K562 (cell line): ENCODE results near the gene ZNF385D. TPM values are rescaled to one million over a fixed set of nuclear protein-coding genes. Genes with fewer than 3 reads are reported as not detected.

Source experiments
- ATAC-seq: fragments of 200-7000 bp; cut with Tn5 transposase; 3 replicates; pipeline ENCODE4 v1.9.1; 2020; ENCODE audit warnings: moderate library complexity
- BruUV-seq: library from RNA; stranded (reverse); fragments of 400-500 nt; replicated peaks from 2 replicates; lab custom pipeline; 2021; lab: Mats Ljungman, UMichigan
- CTCF ChIA-PET: fragments of 300-600 bp; formaldehyde crosslinking; extraction: SDS; loops from one replicate; lab custom pipeline; 2021; ENCODE audit warnings: low intra/inter-chr PET ratio; lab: Yijun Ruan, JAX
- POLR2A ChIA-PET: fragments of 300-600, 350-650 bp; sonication (Branson Sonifier 250); formaldehyde crosslinking; extraction: SDS; loops from one replicate; lab custom pipeline; 2021; ENCODE audit warnings: antibody characterized with exemption, inconsistent platforms; lab: Yijun Ruan, JAX
- DNase-seq, 4 experiments: peaks; one replicate each; pipeline versions ENCODE4 v3.0.0 to v3.0.0-alpha.2; 2011 to 2018; ENCODE audit warnings: low spot score in 3 of 4, mixed read lengths in 3 of 4; ENCODE audit errors: extremely low read depth in 1 of 4
- FAIRE-seq: peaks from 2 replicates; lab custom pipeline; 2011; peaks lifted over from hg19 to GRCh38; lab: Jason Lieb, UNC
- H2AFZ ChIP-seq: 2 replicates; pipeline ENCODE4 v1.6.0; 2011; ENCODE audit warnings: low read depth, low read length, control low read depth, inconsistent platforms
- H3K27ac ChIP-seq: fragments of 200-600 bp; 3 replicates; pipeline ENCODE4 v1.8.0; 2011; ENCODE audit warnings: low read depth, mild to moderate bottlenecking, control low read depth, inconsistent platforms, low read length, moderate library complexity, mixed read lengths; ENCODE audit errors: extremely low read depth
- H3K27me3 ChIP-seq, 2 experiments: fragments of 300-600 bp in 1 of 2; 2 replicates in 1 of 2; 3 replicates in 1 of 2; pipeline versions ENCODE4 v1.6.0 to v1.8.0; 2011; ENCODE audit warnings: inconsistent platforms in 2 of 2, low read length in 2 of 2, mild to moderate bottlenecking in 1 of 2, mixed read lengths in 1 of 2, moderate library complexity in 1 of 2; ENCODE audit not compliant: control insufficient read depth in 2 of 2, insufficient read depth in 2 of 2
- H3K36me3 ChIP-seq: fragments of 300-600 bp; 3 replicates; pipeline ENCODE4 v1.8.0; 2011; ENCODE audit warnings: mild to moderate bottlenecking, low read length, inconsistent platforms; ENCODE audit not compliant: control insufficient read depth, insufficient read depth
- H3K4me1 ChIP-seq, 2 experiments: fragments of 200-600 bp in 1 of 2; replicated peaks in 1 of 2; 2 replicates in 1 of 2; 3 replicates in 1 of 2; pipeline versions ENCODE4 v1.5.1 to v1.8.0; 2011; ENCODE audit warnings: inconsistent platforms in 2 of 2, low read length in 2 of 2, mild to moderate bottlenecking in 1 of 2, mixed read lengths in 1 of 2, moderate library complexity in 1 of 2; ENCODE audit not compliant: control insufficient read depth in 2 of 2, insufficient read depth in 2 of 2
- H3K4me2 ChIP-seq: 2 replicates; pipeline ENCODE4 v1.6.1; 2011; ENCODE audit warnings: low read length, control low read depth, inconsistent platforms, mixed read lengths; ENCODE audit not compliant: insufficient read depth
- H3K4me3 ChIP-seq: fragments of 200-600 bp; sonication (generic), shearing (Covaris generic); 2 replicates; pipeline ENCODE4 v1.5.1; 2016; ENCODE audit warnings: control low read depth, inconsistent platforms
- H3K79me2 ChIP-seq: fragments of 200-600 bp; 3 replicates; pipeline ENCODE4 v1.8.0; 2011; ENCODE audit warnings: low read length, inconsistent platforms; ENCODE audit not compliant: control insufficient read depth, insufficient read depth
- H3K9ac ChIP-seq, 2 experiments: 2 replicates each; pipeline versions ENCODE4 v1.6.0 to v1.6.1; 2011; ENCODE audit warnings: low read depth in 2 of 2, low read length in 2 of 2, control low read depth in 1 of 2, inconsistent platforms in 1 of 2, mild to moderate bottlenecking in 1 of 2, mixed read lengths in 1 of 2; ENCODE audit not compliant: insufficient read depth in 1 of 2
- H3K9me1 ChIP-seq: one replicate; pipeline ENCODE4 v1.6.0; 2011; ENCODE audit warnings: inconsistent platforms, mild to moderate bottlenecking, low read length, moderate library complexity; ENCODE audit not compliant: control insufficient read depth, insufficient read depth
- H3K9me3 ChIP-seq: replicated peaks from 2 replicates; pipeline ENCODE4 v1.5.1; 2011; ENCODE audit warnings: low read depth, low read length, inconsistent platforms; ENCODE audit not compliant: control insufficient read depth, insufficient read depth
- H4K20me1 ChIP-seq: replicated peaks from 2 replicates; pipeline ENCODE4 v1.6.1; 2011; ENCODE audit warnings: low read length, inconsistent platforms, mixed read lengths; ENCODE audit not compliant: control insufficient read depth, insufficient read depth
- C11orf30 ChIP-seq: fragments of 450-650 bp; IDR thresholded peaks from 2 replicates; pipeline ENCODE4 v1.6.1; 2016; ENCODE audit warnings: low read depth, mild to moderate bottlenecking
- GMEB1 ChIP-seq: fragments of 250-450 bp; sonication (Bioruptor Pico); IDR thresholded peaks from 2 replicates; pipeline ENCODE4 v1.4.0; 2020; ENCODE audit warnings: mild to moderate bottlenecking
- MAFG ChIP-seq: fragments of 450-650 bp; conservative IDR thresholded peaks from 2 replicates; pipeline ENCODE4 v1.6.1; 2016; ENCODE audit warnings: missing genetic modification characterization, missing compliant biosample characterization
- MXD1 ChIP-seq: fragments of 250-450 bp; sonication (Bioruptor Pico); IDR thresholded peaks from 2 replicates; pipeline ENCODE4 v1.8.0; 2021; ENCODE audit warnings: borderline replicate concordance, mild to moderate bottlenecking, moderate library complexity; ENCODE audit not compliant: poor library complexity, severe bottlenecking
- NFXL1 ChIP-seq: fragments of 450-650 bp; formaldehyde crosslinking; IDR thresholded peaks from 2 replicates; pipeline ENCODE4 v1.4.0; 2021; ENCODE audit warnings: mild to moderate bottlenecking
- NR2F6 ChIP-seq: fragments of 450-650 bp; formaldehyde crosslinking; IDR thresholded peaks from 2 replicates; pipeline ENCODE4 v1.4.0; 2020; ENCODE audit warnings: mild to moderate bottlenecking
- PRDM10 ChIP-seq: fragments of 450-650 bp; IDR thresholded peaks from 2 replicates; pipeline ENCODE4 v1.6.1; 2018; ENCODE audit not compliant: partially characterized antibody
- SMARCB1 ChIP-seq: IDR thresholded peaks from 2 replicates; pipeline ENCODE4 v1.6.1; 2011; ENCODE audit warnings: improper control_type of control experiment, low read depth; ENCODE audit not compliant: insufficient read length
- SMARCC2 ChIP-seq: fragments of 450-650 bp; IDR thresholded peaks from 2 replicates; pipeline ENCODE4 v1.6.1; 2017; ENCODE audit warnings: antibody characterized with exemption, moderate library complexity, mild to moderate bottlenecking, low read depth
- ZFP91 ChIP-seq: sonication (generic); formaldehyde crosslinking; IDR thresholded peaks from 2 replicates; pipeline ENCODE4 v1.8.0; 2022; ENCODE audit warnings: mild to moderate bottlenecking, missing genetic modification reagents
- ZNF316 ChIP-seq: fragments of 450-650 bp; IDR thresholded peaks from 2 replicates; pipeline ENCODE4 v1.6.1; 2016
- ZNF449 ChIP-seq: fragments of 250-450 bp; sonication (Bioruptor Pico); IDR thresholded peaks from 2 replicates; pipeline ENCODE4 v1.8.0; 2022; ENCODE audit warnings: moderate library complexity, mild to moderate bottlenecking, inconsistent platforms
- WGBS: fragments of 100-300 bp; shearing (Covaris generic); methylation state at CpG from one replicate; pipeline ENCODE4 v1.1.6; 2016; ENCODE audit warnings: low coverage, mixed read lengths; ENCODE audit not compliant: insufficient coverage; ENCODE audit errors: missing lambda C conversion rate; 5-methylcytosine and 5-hydroxymethylcytosine counted together
- in situ Hi-C: fragments of 300-500 bp; cut with MboI; formaldehyde crosslinking; loops from 4 replicates; pipeline ENCODE4 v1.15.0; 2018; ENCODE audit warnings: inconsistent platforms, mixed read lengths
- intact Hi-C: fragments of 100-400 bp; cut with micrococcal nuclease; formaldehyde crosslinking; loops from 2 replicates; pipeline ENCODE4 v1.14.2; 2022
- polyA plus RNA-seq, 8 experiments: library from polyadenylated mRNA; depleted of rRNA in 4 of 8; stranded (reverse) in 5 of 8; unstranded in 3 of 8; fragments of >200 nt; fragmentation: Nextera tagmentation in 2 of 8; fragmentation: Illumina TruSeq in 1 of 8; extraction: Ambion mirVana in 2 of 8; extraction: Trizol in 1 of 8; gene quantifications; 2 replicates each; pipeline versions ENCODE4 v1.2.1 to v1.2.3, GENCODE V29; 2011 to 2014; ENCODE audit warnings: inconsistent platforms in 1 of 8, missing spikeins in 1 of 8
- total RNA-seq, 7 experiments: library from RNA; depleted of rRNA in 6 of 7; stranded (reverse); fragments of >200 nt in 6 of 7; fragmentation: Illumina TruSeq in 2 of 7; extraction: Trizol in 2 of 7; gene quantifications; 2 replicates each; pipeline versions ENCODE4 v1.2.1 to v1.2.3, GENCODE V29; 2011 to 2021; ENCODE audit warnings: low replicate concordance in 1 of 7

The ZNF385D gene
- total and polyA plus RNA-seq, 9 of the 15 experiments (the other 6 are each of a cell fraction or from before 2014, with no cell fraction given), result 0.14 to 1.7 (median 0.51) TPM

GRCh38 chr3:21520106-21520963 is 230.7 kb downstream of the ZNF385D start:
- 9% methylated on average over 4 of the region's 4 CpGs for WGBS
- Histone ChIP-seq H2AFZ (peak overlapping the region; percentile 29; the same call in 1 of the 2 replicates), H3K9me1 (no peaks in the 10 kb centered on the region), H3K36me3 (no peaks in the 10 kb centered on the region), H3K79me2 (no peaks in the 10 kb centered on the region), H3K27ac (no peak overlapping the region), H3K27me3 (no peaks in the 10 kb centered on the region), H3K4me1 (no peaks in the 10 kb centered on the region), H3K9me3 (no peaks in the 10 kb centered on the region), H3K4me3 (no peak overlapping the region), H4K20me1 (no peaks in the 10 kb centered on the region), H3K9ac (no peak overlapping the region), H3K4me2 (no peak overlapping the region)
- no peak for DNase-seq
- intact Hi-C loops (no loop called here), in situ Hi-C loops (no loop called here)
- ChIA-PET CTCF (no interaction called here), POLR2A (no interaction called here)
- ATAC-seq, result no peak
- no TSS peak for BruUV-seq
- FAIRE-seq, result no peak
- TF ChIP-seq MXD1 (no peak), GMEB1 (CRISPR knock-in tag) (no peak), NR2F6 (CRISPR knock-in tag) (no peak), SMARCB1 (no peak), ZNF316 (peak; percentile 59; the same call in 1 of the 2 replicates), ZNF449 (CRISPR knock-in tag) (no peak), ZFP91 (CRISPR knock-in tag) (no peak), C11orf30 (peak; percentile 37; the same call in 1 of the 2 replicates), MAFG (peak; percentile 32), NFXL1 (CRISPR knock-in tag) (no peak), PRDM10 (no peak), SMARCC2 (no peak)
